Measurements from ENCODE around the gene LBP. TPM values are rescaled to one million over a fixed set of nuclear protein-coding genes. Genes with fewer than 3 reads are reported as not detected.

Gene LBP
- total and polyA plus RNA-seq, 2 donors (not counting 1 experiment from before 2014, with no cell fraction given): not detected

DNA sequence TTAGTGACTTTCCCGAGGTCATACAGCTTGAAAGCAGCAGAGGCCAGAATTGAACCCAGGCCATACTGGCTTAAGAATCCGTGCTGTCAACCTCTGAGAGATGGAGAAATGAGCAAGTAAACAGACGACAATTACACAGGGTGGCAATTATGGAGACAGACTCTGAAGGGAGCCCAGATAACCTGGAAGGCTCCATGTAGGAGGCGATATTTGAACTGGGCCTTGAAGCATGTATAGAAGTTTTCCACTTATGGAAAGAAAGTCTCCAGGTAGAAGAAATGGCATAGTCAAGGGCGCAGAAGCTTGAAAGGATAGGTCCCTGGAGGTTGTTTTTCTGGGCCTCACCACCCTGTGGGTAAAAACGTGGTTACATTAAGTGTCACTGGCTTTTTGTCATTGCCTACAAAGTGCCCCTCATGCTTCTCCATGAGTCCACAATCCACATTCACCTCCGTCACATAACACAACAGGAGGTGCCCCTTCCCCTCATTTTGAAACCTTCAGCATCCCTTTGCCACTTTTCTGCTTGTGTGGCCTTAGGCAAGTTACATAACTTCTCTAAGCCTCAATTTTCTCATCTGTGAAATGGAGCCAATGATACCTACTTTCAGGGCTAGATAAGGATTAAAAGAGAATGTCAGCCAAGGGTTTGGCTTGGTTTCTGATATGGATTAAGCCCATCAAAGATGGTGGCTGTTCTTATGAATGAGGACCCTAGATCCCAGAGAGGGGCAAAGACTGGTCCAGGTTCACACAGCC, 48.2 kb upstream of the LBP start:
- no peak overlapping the region for H3K27ac ChIP-seq (ENCODE audit: low read length in 2 of 2)
- intact Hi-C loops (cut with micrococcal nuclease): no loop called here
- Mint-ChIP-seq H3K4me3 (no peak overlapping the region), H3K27me3 (peaks cover 28% of the 10 kb centered on the region), H3K4me1 (peaks cover 2% of the 10 kb centered on the region), H3K27ac (no peak overlapping the region), H3K9me3 (ENCODE audit: insufficient read depth) (no peaks in the 10 kb centered on the region)
- TF ChIP-seq EZH2 (IDR thresholded peaks at IDR 0.05; ENCODE audit: borderline replicate concordance, insufficient read depth, low read depth, low read length, poor library complexity, severe bottlenecking): no peak
- TF ChIP-seq, protein P1, sequence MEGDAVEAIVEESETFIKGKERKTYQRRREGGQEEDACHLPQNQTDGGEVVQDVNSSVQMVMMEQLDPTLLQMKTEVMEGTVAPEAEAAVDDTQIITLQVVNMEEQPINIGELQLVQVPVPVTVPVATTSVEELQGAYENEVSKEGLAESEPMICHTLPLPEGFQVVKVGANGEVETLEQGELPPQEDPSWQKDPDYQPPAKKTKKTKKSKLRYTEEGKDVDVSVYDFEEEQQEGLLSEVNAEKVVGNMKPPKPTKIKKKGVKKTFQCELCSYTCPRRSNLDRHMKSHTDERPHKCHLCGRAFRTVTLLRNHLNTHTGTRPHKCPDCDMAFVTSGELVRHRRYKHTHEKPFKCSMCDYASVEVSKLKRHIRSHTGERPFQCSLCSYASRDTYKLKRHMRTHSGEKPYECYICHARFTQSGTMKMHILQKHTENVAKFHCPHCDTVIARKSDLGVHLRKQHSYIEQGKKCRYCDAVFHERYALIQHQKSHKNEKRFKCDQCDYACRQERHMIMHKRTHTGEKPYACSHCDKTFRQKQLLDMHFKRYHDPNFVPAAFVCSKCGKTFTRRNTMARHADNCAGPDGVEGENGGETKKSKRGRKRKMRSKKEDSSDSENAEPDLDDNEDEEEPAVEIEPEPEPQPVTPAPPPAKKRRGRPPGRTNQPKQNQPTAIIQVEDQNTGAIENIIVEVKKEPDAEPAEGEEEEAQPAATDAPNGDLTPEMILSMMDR (IDR thresholded peaks at IDR 0.05): no peak
- CTCF ChIA-PET: no interaction called here
- ATAC-seq (ENCODE audit: low read depth): no peak
- H3K4me2 ChIP-seq (replicated peaks; ENCODE audit: low read depth, low read length, poor library complexity, severe bottlenecking): no peak overlapping the region
- no peak overlapping the region for H3K9ac ChIP-seq (ENCODE audit: low read length)
- POLR2A ChIA-PET: no interaction called here
- H3K36me3 ChIP-seq (replicated peaks in 1 of 2; ENCODE audit: control extremely low read depth in 1 of 2, control insufficient read depth in 1 of 2, extremely low read depth in 1 of 2, insufficient read depth in 2 of 2, low read length in 1 of 2): no peaks in the 10 kb centered on the region
- H3K9me3 ChIP-seq (ENCODE audit: control extremely low read depth in 1 of 3, control insufficient read depth in 2 of 3, insufficient read depth in 1 of 3, low read length in 2 of 3): no peaks in the 10 kb centered on the region
- H4K20me1 ChIP-seq (ENCODE audit: control insufficient read depth, insufficient read depth, low read length, poor library complexity, severe bottlenecking): no peaks in the 10 kb centered on the region
- no peak overlapping the region for H3K4me3 ChIP-seq (ENCODE audit: control extremely low read depth in 1 of 5, extremely low read depth in 1 of 5, insufficient read depth in 1 of 5, low read depth in 2 of 5, low read length in 4 of 5)
- no peak for DNase-seq
- 81% methylated on average over 6 of the region's 7 CpGs for WGBS (ENCODE audit: insufficient coverage)
- no peaks in the 10 kb centered on the region for H3K4me1 ChIP-seq (ENCODE audit: control insufficient read depth in 2 of 2, insufficient read depth in 2 of 2, low read length in 2 of 2)
- H2AFZ ChIP-seq (ENCODE audit: insufficient read depth, low read depth, low read length, poor library complexity, severe bottlenecking): no peak overlapping the region
- no peaks in the 10 kb centered on the region for H3K79me2 ChIP-seq (ENCODE audit: control insufficient read depth, insufficient read depth, low read length)
- H3K27me3 ChIP-seq (replicated peaks in 1 of 4; ENCODE audit: control extremely low read depth in 1 of 4, control insufficient read depth in 3 of 4, insufficient read depth in 4 of 4, low read length in 3 of 4): peaks cover 0 to 22% (median 3%) of the 10 kb centered on the region in 4 experiments

DNA sequence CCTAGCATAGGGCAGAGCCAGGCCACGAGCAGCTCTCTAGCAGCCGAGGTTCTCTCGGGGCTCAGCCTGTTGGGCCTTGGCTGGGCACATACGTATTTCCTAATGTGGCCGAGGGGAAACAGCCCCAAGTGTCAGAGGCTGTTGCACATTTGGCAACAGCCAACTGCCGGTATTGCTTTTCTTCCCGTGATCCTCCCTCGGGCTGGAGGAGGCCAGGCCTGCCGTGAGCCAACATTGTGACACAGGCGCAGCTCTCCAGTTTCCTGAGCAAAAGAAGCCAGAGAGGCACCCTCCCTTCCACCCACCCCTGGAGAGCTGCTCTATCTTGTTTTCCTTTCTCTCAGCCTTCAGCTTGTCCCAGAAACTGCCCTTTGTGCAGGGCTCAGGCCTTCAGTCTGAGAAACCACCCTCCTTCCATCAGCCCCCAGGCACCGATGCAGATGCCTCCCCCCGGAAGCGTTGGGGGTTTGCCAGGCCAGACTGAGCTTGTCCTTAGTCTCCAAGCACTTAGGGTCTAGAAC, 47.5 kb upstream of the LBP start:
- WGBS (ENCODE audit: insufficient coverage): 48% methylated on average over 11 of the region's 13 CpGs
- H4K20me1 ChIP-seq (ENCODE audit: control insufficient read depth, insufficient read depth, low read length, poor library complexity, severe bottlenecking): no peaks in the 10 kb centered on the region
- no peak overlapping the region for H3K9ac ChIP-seq (ENCODE audit: low read length)
- no peak for DNase-seq
- H2AFZ ChIP-seq (ENCODE audit: insufficient read depth, low read depth, low read length, poor library complexity, severe bottlenecking): no peak overlapping the region
- no peak for ATAC-seq (ENCODE audit: low read depth)
- TF ChIP-seq, protein P1 (IDR thresholded peaks at IDR 0.05): no peak
- TF ChIP-seq EZH2 (IDR thresholded peaks at IDR 0.05; ENCODE audit: borderline replicate concordance, insufficient read depth, low read depth, low read length, poor library complexity, severe bottlenecking): no peak
- Mint-ChIP-seq H3K4me3 (no peak overlapping the region), H3K4me1 (peaks cover 8% of the 10 kb centered on the region), H3K9me3 (ENCODE audit: insufficient read depth) (no peaks in the 10 kb centered on the region), H3K27me3 (peaks cover 32% of the 10 kb centered on the region), H3K27ac (no peak overlapping the region)
- H3K4me3 ChIP-seq (ENCODE audit: control extremely low read depth in 1 of 5, extremely low read depth in 1 of 5, insufficient read depth in 1 of 5, low read depth in 2 of 5, low read length in 4 of 5): no peak overlapping the region
- no peaks in the 10 kb centered on the region for H3K9me3 ChIP-seq (ENCODE audit: control extremely low read depth in 1 of 3, control insufficient read depth in 2 of 3, insufficient read depth in 1 of 3, low read length in 2 of 3)
- ChIA-PET CTCF (interaction anchor here (1.2 kb wide), 1 partner anchor 23 kb away, joined by 3 read pairs; no protein-coding TSS in a partner anchor), POLR2A (no interaction called here)
- no peaks in the 10 kb centered on the region for H3K79me2 ChIP-seq (ENCODE audit: control insufficient read depth, insufficient read depth, low read length)
- H3K4me2 ChIP-seq (replicated peaks; ENCODE audit: low read depth, low read length, poor library complexity, severe bottlenecking): no peak overlapping the region
- intact Hi-C loops (cut with micrococcal nuclease): no loop called here
- no peaks in the 10 kb centered on the region for H3K36me3 ChIP-seq (replicated peaks in 1 of 2; ENCODE audit: control extremely low read depth in 1 of 2, control insufficient read depth in 1 of 2, extremely low read depth in 1 of 2, insufficient read depth in 2 of 2, low read length in 1 of 2)
- peaks cover 0 to under 1% of the 10 kb centered on the region in 2 donors for H3K4me1 ChIP-seq (ENCODE audit: control insufficient read depth in 2 of 2, insufficient read depth in 2 of 2, low read length in 2 of 2)
- H3K27ac ChIP-seq (ENCODE audit: low read length in 2 of 2): no peak overlapping the region
- H3K27me3 ChIP-seq (replicated peaks in 1 of 4; ENCODE audit: control extremely low read depth in 1 of 4, control insufficient read depth in 3 of 4, insufficient read depth in 4 of 4, low read length in 3 of 4): peaks cover 0 to 22% (median 7%) of the 10 kb centered on the region in 4 experiments

Measured in B cell (primary cell).